ENCODE results near the gene HIVEP3. TPM values are rescaled to one million over a fixed set of nuclear protein-coding genes. Genes with fewer than 3 reads are reported as not detected.
"Not testable (repeated sequence)": the region's sequence is repeated elsewhere in the genome, so short reads cannot be mapped to it uniquely, and the experiment has no call there.

Gene HIVEP3
- total RNA-seq, 5 donors from 2014 or later (not counting 1 experiment from before 2014, with no cell fraction given), result 7.0 to 15.3 (median 8.8) TPM

DNA sequence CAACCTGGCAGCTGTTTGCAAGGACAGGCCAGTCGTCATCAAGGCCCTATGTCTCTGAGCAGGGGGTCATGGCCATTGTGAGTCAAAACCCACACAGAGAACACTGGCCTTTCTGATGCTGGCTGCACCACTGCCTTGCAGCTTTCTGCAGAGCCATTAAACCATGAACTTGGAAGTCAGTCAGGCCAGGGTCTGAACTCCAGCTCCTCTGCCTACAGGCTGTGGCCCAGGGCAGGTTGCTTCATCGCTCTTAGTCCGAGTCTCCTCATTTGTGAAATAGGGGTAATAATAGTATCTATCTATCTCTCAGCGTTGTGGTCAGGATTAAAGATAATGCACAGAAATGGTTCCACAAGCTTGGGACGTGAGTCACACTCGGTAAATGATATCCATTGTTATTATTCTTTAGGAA is 35.8 kb upstream of the HIVEP3 start:
- Histone ChIP-seq H3K27me3 (replicated peaks in 1 of 2; ENCODE audit: control insufficient read depth in 2 of 2, extremely low read depth in 1 of 2, insufficient read depth in 2 of 2, low read length in 1 of 2) (no peaks in the 10 kb centered on the region), H3K27ac (ENCODE audit: low read length) (no peak overlapping the region), H3K4me1 (ENCODE audit: control insufficient read depth in 1 of 2, extremely low read depth in 1 of 2, insufficient read depth in 2 of 2, low read length in 2 of 2) (no peaks in the 10 kb centered on the region), H3K36me3 (ENCODE audit: control insufficient read depth in 2 of 2, extremely low read depth in 1 of 2, insufficient read depth in 1 of 2, low read length in 1 of 2) (no peaks in the 10 kb centered on the region), H3K4me3 (ENCODE audit: control insufficient read depth in 1 of 2, extremely low read depth in 1 of 2, low read length in 1 of 2) (no peak overlapping the region), H3K9me3 (no peaks in the 10 kb centered on the region)
- POLR2A ChIA-PET, result interaction anchor here in 1 of 2 donors (0.6 kb wide), 1 partner anchor 91 kb away, joined by 3 read pairs; no protein-coding TSS in a partner anchor
- no peak for ATAC-seq (replicated peaks in 1 of 4)
- no peak for DNase-seq
- 100% methylated on average over 1 of the region's 6 CpGs for WGBS (ENCODE audit: insufficient coverage)
- no peak overlapping the region for H3K4me3 Mint-ChIP-seq
- H3K27me3 Mint-ChIP-seq, result no peaks in the 10 kb centered on the region
- H3K36me3 Mint-ChIP-seq, result peaks cover 13% of the 10 kb centered on the region
- peaks cover 4 to 16% (median 5%) of the 10 kb centered on the region in 3 donors for H3K9me3 Mint-ChIP-seq
- H3K27ac Mint-ChIP-seq, result no peak overlapping the region
- H3K4me1 Mint-ChIP-seq, result peaks cover 9 to 18% (median 10%) of the 10 kb centered on the region in 3 donors
- CTCF ChIA-PET, result no interaction called here

- no peak for ATAC-seq (replicated peaks in 1 of 4)
- POLR2A ChIA-PET, result no interaction called here
- H3K27me3 ChIP-seq (replicated peaks in 1 of 2; ENCODE audit: control insufficient read depth in 2 of 2, extremely low read depth in 1 of 2, insufficient read depth in 2 of 2, low read length in 1 of 2), result no peaks in the 10 kb centered on the region
- no peak overlapping the region for H3K4me3 ChIP-seq (ENCODE audit: control insufficient read depth in 1 of 2, extremely low read depth in 1 of 2, low read length in 1 of 2)
- H3K4me1 ChIP-seq (ENCODE audit: control insufficient read depth in 1 of 2, extremely low read depth in 1 of 2, insufficient read depth in 2 of 2, low read length in 2 of 2), result no peaks in the 10 kb centered on the region
- Mint-ChIP-seq H3K9me3 (peaks cover 4 to 21% (median 5%) of the 10 kb centered on the region in 3 donors), H3K4me3 (no peak overlapping the region), H3K4me1 (peaks cover 9 to 23% (median 10%) of the 10 kb centered on the region in 3 donors), H3K27ac (no peak overlapping the region), H3K27me3 (no peaks in the 10 kb centered on the region), H3K36me3 (peaks cover 17% of the 10 kb centered on the region)
- H3K36me3 ChIP-seq (ENCODE audit: control insufficient read depth in 2 of 2, extremely low read depth in 1 of 2, insufficient read depth in 1 of 2, low read length in 1 of 2), result no peaks in the 10 kb centered on the region
- WGBS (ENCODE audit: insufficient coverage), result no CpG with 5 or more reads among the region's 1 CpG
- no peak overlapping the region for H3K27ac ChIP-seq (ENCODE audit: low read length)
- DNase-seq, result no peak
- no peaks in the 10 kb centered on the region for H3K9me3 ChIP-seq
- CTCF ChIA-PET, result no interaction called here
Measured at GRCh38 chr1:41953291-41953690, 34.6 kb upstream of the HIVEP3 start.

DNA sequence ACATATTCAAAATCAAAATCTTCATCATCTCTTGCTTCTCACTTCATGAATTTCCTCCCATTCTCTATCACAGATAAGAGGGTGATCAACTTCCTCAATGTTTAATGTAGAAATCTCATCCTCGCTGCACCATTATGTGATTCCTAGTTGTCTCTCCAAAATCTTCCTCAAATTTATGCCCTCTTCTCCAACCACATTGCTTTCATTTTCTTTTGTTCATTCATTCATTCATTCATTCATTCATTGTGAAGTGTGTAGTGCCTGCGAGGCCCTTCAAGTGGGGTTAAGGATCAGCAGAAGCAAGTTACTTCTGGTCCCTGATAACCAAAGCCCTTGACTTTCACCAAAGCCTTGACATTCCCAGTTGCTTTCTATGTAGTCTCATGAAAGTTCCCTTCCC is 33.5 kb upstream of the HIVEP3 start:
- no peaks in the 10 kb centered on the region for H3K4me1 ChIP-seq (ENCODE audit: control insufficient read depth in 1 of 2, extremely low read depth in 1 of 2, insufficient read depth in 2 of 2, low read length in 2 of 2)
- H3K27ac ChIP-seq (ENCODE audit: low read length), result no peak overlapping the region
- H3K9me3 ChIP-seq, result no peaks in the 10 kb centered on the region
- DNase-seq (no peak), ATAC-seq (replicated peaks in 1 of 4) (no peak)
- Mint-ChIP-seq H3K4me1 (peaks cover 9 to 19% (median 10%) of the 10 kb centered on the region in 3 donors), H3K4me3 (no peak overlapping the region), H3K36me3 (peaks cover 17% of the 10 kb centered on the region), H3K27ac (no peak overlapping the region), H3K9me3 (peaks cover 4 to 21% (median 5%) of the 10 kb centered on the region in 3 donors), H3K27me3 (no peaks in the 10 kb centered on the region)
- 80% methylated on average over 1 of the region's 2 CpGs for WGBS (ENCODE audit: insufficient coverage)
- ChIA-PET CTCF (no interaction called here), POLR2A (no interaction called here)
- H3K36me3 ChIP-seq (ENCODE audit: control insufficient read depth in 2 of 2, extremely low read depth in 1 of 2, insufficient read depth in 1 of 2, low read length in 1 of 2), result no peaks in the 10 kb centered on the region
- H3K27me3 ChIP-seq (replicated peaks in 1 of 2; ENCODE audit: control insufficient read depth in 2 of 2, extremely low read depth in 1 of 2, insufficient read depth in 2 of 2, low read length in 1 of 2), result no peaks in the 10 kb centered on the region
- no peak overlapping the region for H3K4me3 ChIP-seq (ENCODE audit: control insufficient read depth in 1 of 2, extremely low read depth in 1 of 2, low read length in 1 of 2)

DNA sequence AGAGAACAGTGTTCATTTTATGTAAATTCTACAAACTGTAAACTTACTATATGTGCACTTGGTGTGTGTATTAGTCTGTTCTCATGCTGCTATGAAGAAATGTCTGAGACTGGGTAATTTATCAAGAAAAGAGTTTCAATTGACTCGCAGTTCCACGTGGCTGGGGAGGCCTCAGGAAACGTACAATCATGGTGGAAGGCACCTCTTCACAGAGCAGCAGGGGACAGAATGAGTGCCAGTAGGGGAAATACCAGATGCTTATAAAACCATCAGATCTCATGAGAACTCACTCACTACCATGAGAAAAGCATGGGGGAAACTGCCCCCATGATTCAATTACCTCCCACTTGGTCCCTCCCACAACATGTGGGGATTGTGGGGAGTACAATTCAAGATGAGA is 32.8 kb upstream of the HIVEP3 start:
- CTCF ChIA-PET; ATAC-seq (replicated peaks in 1 of 4); H3K27me3 ChIP-seq (replicated peaks in 1 of 2; ENCODE audit: control insufficient read depth in 2 of 2, extremely low read depth in 1 of 2, insufficient read depth in 2 of 2, low read length in 1 of 2); H3K9me3 ChIP-seq; H3K27ac ChIP-seq (ENCODE audit: low read length); H3K4me3 Mint-ChIP-seq; POLR2A ChIA-PET; H3K4me3 ChIP-seq (ENCODE audit: control insufficient read depth in 1 of 2, extremely low read depth in 1 of 2, low read length in 1 of 2); H3K27me3 Mint-ChIP-seq; H3K36me3 ChIP-seq (ENCODE audit: control insufficient read depth in 2 of 2, extremely low read depth in 1 of 2, insufficient read depth in 1 of 2, low read length in 1 of 2); DNase-seq; H3K4me1 ChIP-seq (ENCODE audit: control insufficient read depth in 1 of 2, extremely low read depth in 1 of 2, insufficient read depth in 2 of 2, low read length in 2 of 2); H3K27ac Mint-ChIP-seq: not testable (repeated sequence)
- Mint-ChIP-seq H3K9me3 (peaks cover 4 to 21% (median 5%) of the 10 kb centered on the region in 3 donors), H3K4me1 (peaks cover 9 to 19% (median 10%) of the 10 kb centered on the region in 3 donors), H3K36me3 (peaks cover 17% of the 10 kb centered on the region)
- 40% methylated on average over 1 of the region's 3 CpGs for WGBS (ENCODE audit: insufficient coverage)

DNA sequence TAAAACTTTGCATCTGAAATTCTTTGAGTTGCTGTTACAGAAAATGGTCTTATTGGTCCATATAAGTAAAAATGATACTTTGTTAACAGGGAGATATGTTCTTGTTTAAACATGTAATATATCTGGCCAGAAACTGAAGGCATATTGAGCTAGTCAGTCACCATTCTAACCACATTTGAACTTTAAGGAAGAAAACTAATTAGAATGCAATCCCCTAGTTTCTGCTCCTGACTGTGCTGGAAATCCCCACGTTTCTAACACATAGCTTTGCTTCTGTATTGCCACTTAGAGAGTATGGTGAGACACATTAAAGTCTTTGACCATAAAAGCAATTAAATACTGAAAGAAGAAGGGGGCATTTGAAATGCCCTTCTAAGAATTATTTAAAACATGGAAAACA is 32.1 kb upstream of the HIVEP3 start:
- ChIA-PET CTCF (no interaction called here), POLR2A (no interaction called here)
- Histone ChIP-seq H3K9me3 (no peaks in the 10 kb centered on the region), H3K27me3 (replicated peaks in 1 of 2; ENCODE audit: control insufficient read depth in 2 of 2, extremely low read depth in 1 of 2, insufficient read depth in 2 of 2, low read length in 1 of 2) (no peaks in the 10 kb centered on the region), H3K4me1 (ENCODE audit: control insufficient read depth in 1 of 2, extremely low read depth in 1 of 2, insufficient read depth in 2 of 2, low read length in 2 of 2) (no peaks in the 10 kb centered on the region), H3K4me3 (ENCODE audit: control insufficient read depth in 1 of 2, extremely low read depth in 1 of 2, low read length in 1 of 2) (no peak overlapping the region), H3K27ac (ENCODE audit: low read length) (no peak overlapping the region), H3K36me3 (ENCODE audit: control insufficient read depth in 2 of 2, extremely low read depth in 1 of 2, insufficient read depth in 1 of 2, low read length in 1 of 2) (no peaks in the 10 kb centered on the region)
- no CpG with 5 or more reads among the region's 1 CpG for WGBS (ENCODE audit: insufficient coverage)
- Mint-ChIP-seq H3K4me3 (no peak overlapping the region), H3K36me3 (peaks cover 17% of the 10 kb centered on the region), H3K27me3 (no peaks in the 10 kb centered on the region), H3K9me3 (peaks cover 4 to 21% (median 5%) of the 10 kb centered on the region in 3 donors), H3K27ac (no peak overlapping the region), H3K4me1 (peaks cover 7 to 17% (median 8%) of the 10 kb centered on the region in 3 donors)
- no peak for ATAC-seq (replicated peaks in 1 of 4)
- no peak for DNase-seq

GRCh38 chr1:41945946-41946345 is 27.2 kb upstream of the HIVEP3 start:
- H3K4me3 ChIP-seq (ENCODE audit: control insufficient read depth in 1 of 2, extremely low read depth in 1 of 2, low read length in 1 of 2); CTCF ChIA-PET; H3K27me3 Mint-ChIP-seq; H3K36me3 ChIP-seq (ENCODE audit: control insufficient read depth in 2 of 2, extremely low read depth in 1 of 2, insufficient read depth in 1 of 2, low read length in 1 of 2); DNase-seq; H3K9me3 ChIP-seq; H3K27ac ChIP-seq (ENCODE audit: low read length); H3K4me3 Mint-ChIP-seq; H3K27ac Mint-ChIP-seq; H3K4me1 ChIP-seq (ENCODE audit: control insufficient read depth in 1 of 2, extremely low read depth in 1 of 2, insufficient read depth in 2 of 2, low read length in 2 of 2); H3K27me3 ChIP-seq (replicated peaks in 1 of 2; ENCODE audit: control insufficient read depth in 2 of 2, extremely low read depth in 1 of 2, insufficient read depth in 2 of 2, low read length in 1 of 2); ATAC-seq (replicated peaks in 1 of 4); POLR2A ChIA-PET; H3K4me1 Mint-ChIP-seq: not testable (repeated sequence)
- Mint-ChIP-seq H3K9me3 (peaks cover 4 to 17% (median 8%) of the 10 kb centered on the region in 3 donors), H3K36me3 (peaks cover 26% of the 10 kb centered on the region)
- 94% methylated on average over 10 of the region's 10 CpGs for WGBS (ENCODE audit: insufficient coverage)

DNA sequence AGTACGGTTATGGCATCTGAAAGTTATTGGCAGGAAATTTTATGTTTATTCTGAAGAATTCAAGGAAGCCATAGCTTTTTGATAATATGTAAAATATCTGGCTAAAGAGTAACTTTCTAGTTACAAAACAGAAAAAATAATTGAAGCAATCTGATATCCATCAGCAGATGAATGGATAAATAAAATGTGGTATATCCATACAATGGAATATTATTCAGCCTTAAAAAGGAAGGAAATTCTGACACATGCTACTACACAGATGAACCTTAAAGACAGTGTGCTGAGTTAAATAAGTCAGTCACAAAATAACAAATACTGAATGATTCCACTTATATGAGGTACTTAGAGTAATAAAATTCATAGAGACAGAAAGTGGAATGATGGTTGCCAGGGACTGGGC is 25.0 kb upstream of the HIVEP3 start:
- CTCF ChIA-PET, result no interaction called here

More for the DNA sequence above, 25.0 kb upstream of the HIVEP3 start:
- no peak for DNase-seq
- Histone ChIP-seq H3K9me3 (peaks cover 2% of the 10 kb centered on the region), H3K4me3 (ENCODE audit: control insufficient read depth in 1 of 2, extremely low read depth in 1 of 2, low read length in 1 of 2) (no peak overlapping the region), H3K36me3 (ENCODE audit: control insufficient read depth in 2 of 2, extremely low read depth in 1 of 2, insufficient read depth in 1 of 2, low read length in 1 of 2) (no peaks in the 10 kb centered on the region), H3K27me3 (replicated peaks in 1 of 2; ENCODE audit: control insufficient read depth in 2 of 2, extremely low read depth in 1 of 2, insufficient read depth in 2 of 2, low read length in 1 of 2) (no peaks in the 10 kb centered on the region), H3K27ac (ENCODE audit: low read length) (no peak overlapping the region), H3K4me1 (ENCODE audit: control insufficient read depth in 1 of 2, extremely low read depth in 1 of 2, insufficient read depth in 2 of 2, low read length in 2 of 2) (no peaks in the 10 kb centered on the region)
- POLR2A ChIA-PET, result no interaction called here
- peaks cover 4 to 8% (median 6%) of the 10 kb centered on the region in 3 donors for H3K9me3 Mint-ChIP-seq
- no peaks in the 10 kb centered on the region for H3K27me3 Mint-ChIP-seq
- no peak overlapping the region for H3K4me3 Mint-ChIP-seq
- no peak overlapping the region for H3K27ac Mint-ChIP-seq
- H3K4me1 Mint-ChIP-seq, result peaks cover 0 to 9% (median 0%) of the 10 kb centered on the region in 3 donors
- H3K36me3 Mint-ChIP-seq, result peaks cover 26% of the 10 kb centered on the region
- no peak for ATAC-seq (replicated peaks in 1 of 4)
- WGBS (ENCODE audit: insufficient coverage), result no CpG with 5 or more reads among the region's 1 CpG

Measured in T-cell (primary cell).